Measurements from ENCODE around the gene IMPDH2. TPM values are rescaled to one million over a fixed set of nuclear protein-coding genes. Genes with fewer than 3 reads are reported as not detected.

Gene IMPDH2
- total and polyA plus RNA-seq, 4 experiments from 2014 or later = 82.9 to 89.6 (median 87.5) TPM

DNA sequence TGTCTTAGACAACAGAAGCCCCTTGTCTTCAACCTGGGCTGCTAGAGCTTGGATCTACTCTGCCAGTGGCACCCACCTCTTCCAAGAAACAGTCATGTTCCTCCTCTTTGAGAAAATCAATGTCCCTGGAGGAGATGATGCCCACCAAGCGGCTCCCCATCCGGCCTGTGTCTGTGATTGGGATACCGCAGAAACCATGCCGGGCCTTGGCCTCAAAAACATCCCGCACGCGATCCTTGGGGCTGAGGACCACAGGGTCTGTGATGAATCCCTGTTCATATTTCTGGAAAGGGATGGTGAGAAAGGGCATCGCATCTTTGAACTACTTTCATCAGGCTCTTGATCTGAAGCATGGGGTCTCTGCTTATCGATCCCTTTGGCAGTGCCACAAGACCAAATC is 1.6 kb downstream of the IMPDH2 start:
- Mint-ChIP-seq H3K9me3 (peaks cover 0 to 4% (median 0%) of the 10 kb centered on the region in 8 donors), H3K4me1 (peaks cover 21 to 65% (median 30%) of the 10 kb centered on the region in 4 donors), H3K27ac (peak overlapping the region; percentile 94 to 100 (median 99)), H3K4me3 (no peak overlapping the region), H3K36me3 (peaks cover 35 to 66% of the 10 kb centered on the region in 2 donors), H3K27me3 (no peaks in the 10 kb centered on the region)
- POLR2A ChIA-PET (ENCODE audit: partially characterized antibody) = interaction anchor here (0.6 to 17.6 kb wide), 3 partner anchors 12 to 36 kb away, joined by 4 to 629 read pairs (median 377); partner anchors contain the start of genes DALRD3, P4HTM and WDR6
- intact Hi-C loops (cut with micrococcal nuclease) = loop anchor here (2.0 to 10.0 kb wide), 3 partner anchors 65 to 317 kb away; partner anchors contain the start of gene USP4
- CTCF ChIA-PET (ENCODE audit: partially characterized antibody) = interaction anchor here (4.1 kb wide), 1 partner anchor 39 kb away, joined by 61 read pairs; the partner anchor contains the start of gene P4HTM
- no peak for DNase-seq
- Histone ChIP-seq H3K27ac (ENCODE audit: low read depth, low read length) (peak overlapping the region; percentile 93), H3K4me1 (ENCODE audit: insufficient read depth, low read length) (peaks cover 32% of the 10 kb centered on the region), H3K4me3 (ENCODE audit: low read length in 2 of 2) (no peak overlapping the region), H3K36me3 (ENCODE audit: insufficient read depth, low read length) (peaks cover 53% of the 10 kb centered on the region), H3K27me3 (ENCODE audit: insufficient read depth, low read length) (no peaks in the 10 kb centered on the region), H3K9me3 (ENCODE audit: control insufficient read depth in 1 of 2, low read length in 2 of 2) (no peaks in the 10 kb centered on the region)

GRCh38 chr3:49026536-49026935 is 2.7 kb downstream of the IMPDH2 start:
- intact Hi-C loops (cut with micrococcal nuclease) = loop anchor here (5.0 to 10.0 kb wide), 2 partner anchors 131 to 318 kb away; partner anchors contain the start of gene USP4

DNA sequence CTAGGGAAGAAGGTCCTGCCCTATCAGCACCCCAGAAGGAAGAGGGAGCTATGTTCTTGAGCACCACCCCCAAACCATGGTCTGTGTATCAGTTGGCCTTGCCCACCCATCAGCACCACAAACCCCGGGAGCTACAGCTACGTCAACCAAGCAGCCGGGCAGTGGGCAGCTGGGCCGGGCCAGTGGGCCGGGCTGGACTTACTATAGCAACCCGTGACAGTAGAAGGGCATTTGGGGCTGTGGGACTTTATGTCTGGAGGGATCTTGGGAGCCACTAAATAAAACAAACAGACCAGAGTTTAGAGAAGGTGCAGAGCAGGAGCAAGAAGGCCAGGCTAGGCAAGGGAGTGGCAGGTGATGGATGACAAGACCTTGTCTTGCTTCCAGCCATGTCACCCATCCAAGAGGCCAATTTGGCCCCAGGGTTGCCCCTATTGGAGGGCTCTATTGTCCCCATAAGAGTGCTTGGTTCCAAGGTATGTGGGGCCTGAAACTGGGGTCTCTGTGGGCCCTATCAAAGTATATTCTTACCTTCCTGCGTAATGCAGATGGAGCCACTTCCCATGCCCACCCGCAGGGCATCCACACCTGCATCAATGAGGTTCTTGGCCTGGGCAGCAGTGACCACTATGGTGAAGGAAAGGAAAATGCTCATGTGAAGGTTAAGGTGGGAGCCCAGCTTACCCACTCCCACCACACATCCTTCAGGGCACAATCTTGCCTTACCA is 3.2 kb downstream of the IMPDH2 start:
- H3K9me3 Mint-ChIP-seq = peaks cover 0 to 4% (median 0%) of the 10 kb centered on the region in 8 donors
- POLR2A ChIA-PET (ENCODE audit: partially characterized antibody) = interaction anchor here (0.8 to 17.6 kb wide), 7 partner anchors 15 to 315 kb away, joined by 3 to 629 read pairs (median 4); partner anchors contain the start of genes DALRD3, P4HTM, QRICH1 and USP19
- no peaks in the 10 kb centered on the region for H3K9me3 ChIP-seq (ENCODE audit: control insufficient read depth in 1 of 2, low read length in 2 of 2)
- H3K27ac Mint-ChIP-seq = peak overlapping the region in 3 of 7 donors; percentile 86 to 94 (median 92)
- peaks cover 38% of the 10 kb centered on the region for H3K36me3 ChIP-seq (ENCODE audit: insufficient read depth, low read length)
- H3K4me1 Mint-ChIP-seq = peaks cover 23 to 73% (median 37%) of the 10 kb centered on the region in 4 donors
- no peaks in the 10 kb centered on the region for H3K27me3 Mint-ChIP-seq
- no peak for DNase-seq
- H3K27ac ChIP-seq (ENCODE audit: low read depth, low read length) = no peak overlapping the region
- no peaks in the 10 kb centered on the region for H3K27me3 ChIP-seq (ENCODE audit: insufficient read depth, low read length)
- H3K4me3 Mint-ChIP-seq = peak overlapping the region in 2 of 8 donors; percentile 35 to 46
- CTCF ChIA-PET (ENCODE audit: partially characterized antibody) = interaction anchor here (4.1 to 15.4 kb wide), 3 partner anchors 16 to 37 kb away, joined by 61 to 216 read pairs (median 173); partner anchors contain the start of genes P4HTM and WDR6
- peaks cover 34% of the 10 kb centered on the region for H3K4me1 ChIP-seq (ENCODE audit: insufficient read depth, low read length)
- H3K4me3 ChIP-seq (ENCODE audit: low read length in 2 of 2) = no peak overlapping the region
- intact Hi-C loops (cut with micrococcal nuclease) = loop anchor here (5.0 to 10.0 kb wide), 2 partner anchors 131 to 319 kb away; partner anchors contain the start of gene USP4
- peaks cover 21 to 59% of the 10 kb centered on the region in 2 donors for H3K36me3 Mint-ChIP-seq

More at GRCh38 chr3:49026536-49026935, 2.7 kb downstream of the IMPDH2 start:
- peaks cover 42% of the 10 kb centered on the region for H3K36me3 ChIP-seq (ENCODE audit: insufficient read depth, low read length)
- ChIA-PET POLR2A (ENCODE audit: partially characterized antibody) (interaction anchor here (0.8 to 17.6 kb wide), 6 partner anchors 16 to 314 kb away, joined by 3 to 629 read pairs (median 5); partner anchors contain the start of genes DALRD3, P4HTM, QRICH1 and USP19), CTCF (ENCODE audit: partially characterized antibody) (interaction anchor here (4.1 kb wide), 1 partner anchor 38 kb away, joined by 61 read pairs; the partner anchor contains the start of gene P4HTM)
- Mint-ChIP-seq H3K27ac (peak overlapping the region in 5 of 7 donors; percentile 57 to 94 (median 76)), H3K36me3 (peaks cover 26 to 59% of the 10 kb centered on the region in 2 donors), H3K9me3 (peaks cover 0 to 4% (median 0%) of the 10 kb centered on the region in 8 donors), H3K4me1 (peaks cover 21 to 69% (median 34%) of the 10 kb centered on the region in 4 donors), H3K4me3 (peak overlapping the region in 1 of 8 donors; percentile 35), H3K27me3 (no peaks in the 10 kb centered on the region)
- H3K4me3 ChIP-seq (ENCODE audit: low read length in 2 of 2) = no peak overlapping the region
- no peaks in the 10 kb centered on the region for H3K9me3 ChIP-seq (ENCODE audit: control insufficient read depth in 1 of 2, low read length in 2 of 2)
- no peaks in the 10 kb centered on the region for H3K27me3 ChIP-seq (ENCODE audit: insufficient read depth, low read length)
- H3K4me1 ChIP-seq (ENCODE audit: insufficient read depth, low read length) = peaks cover 34% of the 10 kb centered on the region
- no peak for DNase-seq
- no peak overlapping the region for H3K27ac ChIP-seq (ENCODE audit: low read depth, low read length)

DNA sequence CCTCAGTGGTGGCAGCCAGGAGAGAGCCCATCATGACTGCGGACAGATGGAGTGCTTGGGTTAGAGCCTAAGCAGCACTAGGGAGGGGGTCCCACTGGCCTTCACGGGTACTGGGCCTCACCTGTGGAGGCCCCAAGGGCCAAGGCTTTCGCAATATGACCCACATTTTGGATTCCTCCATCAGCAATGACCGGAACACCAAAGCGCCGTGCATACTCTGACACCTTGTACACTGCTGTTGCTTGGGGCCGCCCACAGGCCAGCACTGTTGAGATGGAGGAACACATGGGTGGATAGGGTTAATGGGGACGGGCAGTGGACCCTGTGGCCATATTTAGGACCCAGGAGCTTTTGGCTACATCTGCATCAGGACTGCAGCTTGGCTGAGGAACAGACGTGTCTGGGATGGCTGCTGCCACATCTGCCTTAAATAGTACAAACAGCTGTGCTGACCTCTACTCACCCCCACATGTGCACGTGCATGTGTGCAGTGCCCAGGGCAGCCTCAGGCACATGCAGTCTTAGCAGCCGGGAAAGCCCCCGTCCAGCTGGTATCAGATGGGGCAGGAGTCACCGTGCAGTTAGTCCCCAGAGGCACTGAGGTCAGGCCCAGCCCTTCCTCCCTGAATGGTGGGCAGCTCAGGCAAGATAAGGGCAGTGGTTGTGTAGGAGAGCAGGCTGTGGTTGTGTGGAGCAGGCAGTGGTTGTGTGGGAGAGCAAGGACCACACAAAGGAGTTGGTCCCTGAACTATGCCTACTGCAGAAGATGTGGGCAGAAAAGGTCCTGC is 4.0 kb downstream of the IMPDH2 start:
- H3K4me3 Mint-ChIP-seq = peak overlapping the region in 3 of 8 donors; percentile 10 to 55 (median 35)

DNA sequence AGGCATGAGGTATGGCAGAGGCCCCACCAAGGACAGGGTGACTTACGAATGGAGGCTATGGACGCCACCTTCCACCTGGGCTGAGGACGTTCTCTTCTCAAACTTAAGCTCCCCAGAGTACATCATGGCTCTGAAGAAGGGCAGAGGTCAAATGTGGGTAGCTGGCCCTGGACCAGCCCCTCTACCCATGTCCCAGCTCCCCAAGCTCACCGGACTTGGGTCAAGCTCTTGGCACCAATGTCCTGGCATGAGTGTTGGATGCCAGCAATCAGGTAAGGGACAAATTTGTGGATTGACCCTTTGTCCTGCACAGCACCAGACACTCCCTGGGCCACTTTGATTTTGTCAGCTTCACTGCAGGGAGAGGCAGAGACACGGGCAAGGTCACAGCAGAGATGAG is 4.7 kb downstream of the IMPDH2 start:
- no peak for DNase-seq
- ChIA-PET CTCF (ENCODE audit: partially characterized antibody) (interaction anchor here (11.0 to 15.4 kb wide), 2 partner anchors 15 to 35 kb away, joined by 173 to 216 read pairs; partner anchors contain the start of genes P4HTM and WDR6), POLR2A (ENCODE audit: partially characterized antibody) (interaction anchor here (1.1 to 17.6 kb wide), 3 partner anchors 14 to 96 kb away, joined by 3 to 629 read pairs (median 377); partner anchors contain the start of genes DALRD3, P4HTM, USP19 and WDR6)
- H3K4me3 ChIP-seq (ENCODE audit: low read length in 2 of 2) = no peak overlapping the region
- H3K27ac ChIP-seq (ENCODE audit: low read depth, low read length) = no peak overlapping the region
- intact Hi-C loops (cut with micrococcal nuclease) = loop anchor here (5.0 to 10.0 kb wide), 2 partner anchors 127 to 320 kb away; partner anchors contain the start of genes SLC25A20 and USP4
- Mint-ChIP-seq H3K9me3 (peaks cover 0 to 4% (median 0%) of the 10 kb centered on the region in 8 donors), H3K36me3 (peaks cover 21 to 48% of the 10 kb centered on the region in 2 donors), H3K27ac (peak overlapping the region in 3 of 7 donors; percentile 47 to 93 (median 51)), H3K4me1 (peaks cover 26 to 79% (median 43%) of the 10 kb centered on the region in 4 donors), H3K27me3 (no peaks in the 10 kb centered on the region), H3K4me3 (peak overlapping the region in 1 of 8 donors; percentile 12)
- H3K36me3 ChIP-seq (ENCODE audit: insufficient read depth, low read length) = peaks cover 38% of the 10 kb centered on the region
- H3K9me3 ChIP-seq (ENCODE audit: control insufficient read depth in 1 of 2, low read length in 2 of 2) = no peaks in the 10 kb centered on the region
- H3K27me3 ChIP-seq (ENCODE audit: insufficient read depth, low read length) = no peaks in the 10 kb centered on the region
- H3K4me1 ChIP-seq (ENCODE audit: insufficient read depth, low read length) = peaks cover 44% of the 10 kb centered on the region

More for the DNA sequence above, 4.0 kb downstream of the IMPDH2 start:
- Mint-ChIP-seq H3K36me3 (peaks cover 21 to 54% of the 10 kb centered on the region in 2 donors), H3K27ac (peak overlapping the region in 4 of 7 donors; percentile 51 to 94 (median 89)), H3K9me3 (peaks cover 0 to 4% (median 0%) of the 10 kb centered on the region in 8 donors), H3K27me3 (no peaks in the 10 kb centered on the region), H3K4me1 (peaks cover 25 to 78% (median 40%) of the 10 kb centered on the region in 4 donors)
- DNase-seq = no peak
- ChIA-PET CTCF (ENCODE audit: partially characterized antibody) (interaction anchor here (11.0 to 15.4 kb wide), 2 partner anchors 15 to 36 kb away, joined by 173 to 216 read pairs; partner anchors contain the start of genes P4HTM and WDR6), POLR2A (ENCODE audit: partially characterized antibody) (interaction anchor here (1.1 to 17.6 kb wide), 4 partner anchors 14 to 96 kb away, joined by 3 to 629 read pairs (median 190); partner anchors contain the start of genes DALRD3, P4HTM, USP19 and WDR6)
- Histone ChIP-seq H3K4me1 (ENCODE audit: insufficient read depth, low read length) (peaks cover 40% of the 10 kb centered on the region), H3K27me3 (ENCODE audit: insufficient read depth, low read length) (no peaks in the 10 kb centered on the region), H3K36me3 (ENCODE audit: insufficient read depth, low read length) (peaks cover 38% of the 10 kb centered on the region), H3K27ac (ENCODE audit: low read depth, low read length) (no peak overlapping the region), H3K9me3 (ENCODE audit: control insufficient read depth in 1 of 2, low read length in 2 of 2) (no peaks in the 10 kb centered on the region), H3K4me3 (ENCODE audit: low read length in 2 of 2) (no peak overlapping the region)
- intact Hi-C loops (cut with micrococcal nuclease) = loop anchor here (5.0 to 10.0 kb wide), 2 partner anchors 132 to 320 kb away; partner anchors contain the start of gene USP4

DNA sequence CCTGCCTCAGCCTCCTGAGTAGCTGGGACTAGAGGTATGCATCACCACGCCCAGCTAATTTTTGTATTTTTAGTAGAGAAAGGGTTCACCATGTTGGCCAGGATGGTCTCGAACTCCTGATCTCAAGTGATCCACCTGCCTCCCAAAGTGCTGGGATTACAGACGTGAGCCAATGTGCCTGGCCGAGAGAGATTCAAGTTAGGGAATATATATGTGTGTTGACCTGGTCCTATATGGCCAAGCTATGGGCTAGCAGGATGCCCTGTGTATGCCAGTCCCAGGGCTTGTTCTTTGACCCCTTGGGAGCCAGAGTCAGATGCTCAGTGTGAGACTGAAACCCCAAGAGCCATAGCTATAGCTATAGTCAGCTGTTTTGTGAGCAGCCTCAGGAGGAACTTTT is 5.4 kb downstream of the IMPDH2 start:
- ChIA-PET CTCF (ENCODE audit: partially characterized antibody) (interaction anchor here (11.0 to 15.4 kb wide), 2 partner anchors 14 to 35 kb away, joined by 173 to 216 read pairs; partner anchors contain the start of genes P4HTM and WDR6), POLR2A (ENCODE audit: partially characterized antibody) (interaction anchor here (1.1 to 17.6 kb wide), 4 partner anchors 13 to 97 kb away, joined by 3 to 629 read pairs (median 236); partner anchors contain the start of genes DALRD3, P4HTM, QRICH1 and USP19)
- H3K36me3 Mint-ChIP-seq = peaks cover 21 to 45% of the 10 kb centered on the region in 2 donors
- no peak overlapping the region for H3K4me3 ChIP-seq (ENCODE audit: low read length in 2 of 2)
- peaks cover 38% of the 10 kb centered on the region for H3K36me3 ChIP-seq (ENCODE audit: insufficient read depth, low read length)
- H3K27ac Mint-ChIP-seq = peak overlapping the region in 6 of 7 donors; percentile 71 to 98 (median 94)
- no peaks in the 10 kb centered on the region for H3K9me3 Mint-ChIP-seq
- H3K27me3 ChIP-seq (ENCODE audit: insufficient read depth, low read length) = no peaks in the 10 kb centered on the region
- H3K27ac ChIP-seq (ENCODE audit: low read depth, low read length) = peak overlapping the region; percentile 97
- no peak for DNase-seq
- H3K9me3 ChIP-seq (ENCODE audit: control insufficient read depth in 1 of 2, low read length in 2 of 2) = no peaks in the 10 kb centered on the region
- peaks cover 23 to 79% (median 41%) of the 10 kb centered on the region in 4 donors for H3K4me1 Mint-ChIP-seq
- H3K4me3 Mint-ChIP-seq = peak overlapping the region; percentile 54 to 96 (median 68)
- intact Hi-C loops (cut with micrococcal nuclease) = loop anchor here (5.0 to 10.0 kb wide), 2 partner anchors 126 to 321 kb away; partner anchors contain the start of genes SLC25A20 and USP4
- H3K4me1 ChIP-seq (ENCODE audit: insufficient read depth, low read length) = peaks cover 47% of the 10 kb centered on the region
- H3K27me3 Mint-ChIP-seq = no peaks in the 10 kb centered on the region
